Measurements from ENCODE around the gene KCNT1.

The KCNT1 gene

GRCh38 chr9:135769489-135770202 is 67.7 kb downstream of the KCNT1 start:
- no peak for DNase-seq

- DNase-seq, result no peak
Observed at GRCh38 chr9:135770203-135770535, 68.2 kb downstream of the KCNT1 start.

- no peak for DNase-seq
Observed at GRCh38 chr9:135770771-135771170, 68.8 kb downstream of the KCNT1 start.

GRCh38 chr9:135771401-135772051 is 69.5 kb downstream of the KCNT1 start:
- no peak for DNase-seq

- DNase-seq, result no peak
Observed at GRCh38 chr9:135772056-135772646, 70.2 kb downstream of the KCNT1 start.

- no peak for DNase-seq
Observed at GRCh38 chr9:135772702-135773493, 70.9 kb downstream of the KCNT1 start.

GRCh38 chr9:135773530-135774238 is 71.7 kb downstream of the KCNT1 start:
- no peak for DNase-seq

GRCh38 chr9:135774239-135774747 is 72.3 kb downstream of the KCNT1 start:
- no peak for DNase-seq

- no peak for DNase-seq
Observed at GRCh38 chr9:135774794-135775525, 73.0 kb downstream of the KCNT1 start.

GRCh38 chr9:135775911-135776310 is 73.9 kb downstream of the KCNT1 start:
- DNase-seq, result no peak

GRCh38 chr9:135776893-135777622 is 75.1 kb downstream of the KCNT1 start:
- no peak for DNase-seq

GRCh38 chr9:135777623-135778177 is 75.7 kb downstream of the KCNT1 start:
- no peak for DNase-seq

GRCh38 chr9:135778421-135778820 is 76.4 kb downstream of the KCNT1 start:
- no peak for DNase-seq

GRCh38 chr9:135779571-135779970 is 77.6 kb downstream of the KCNT1 start:
- no peak for DNase-seq

GRCh38 chr9:135780086-135780485 is 78.1 kb downstream of the KCNT1 start:
- DNase-seq, result no peak

GRCh38 chr9:135780626-135781025 is 78.6 kb downstream of the KCNT1 start:
- no peak for DNase-seq

- no peak for DNase-seq
Observed at GRCh38 chr9:135782946-135783345, 81.0 kb downstream of the KCNT1 start.

GRCh38 chr9:135783540-135784245 is 81.7 kb downstream of the KCNT1 start:
- no peak for DNase-seq

GRCh38 chr9:135785013-135785575 is 83.1 kb downstream of the KCNT1 start:
- no peak for DNase-seq

GRCh38 chr9:135786146-135786690 is 84.2 kb downstream of the KCNT1 start:
- DNase-seq, result no peak

Data from NCI-H226 (cell line).